ENCODE measurements around the gene MLEC. TPM values are rescaled to one million over a fixed set of nuclear protein-coding genes. Genes with fewer than 3 reads are reported as not detected.

MLEC gene
- total RNA-seq, 1 donor from 2014 or later, result 129 TPM

DNA sequence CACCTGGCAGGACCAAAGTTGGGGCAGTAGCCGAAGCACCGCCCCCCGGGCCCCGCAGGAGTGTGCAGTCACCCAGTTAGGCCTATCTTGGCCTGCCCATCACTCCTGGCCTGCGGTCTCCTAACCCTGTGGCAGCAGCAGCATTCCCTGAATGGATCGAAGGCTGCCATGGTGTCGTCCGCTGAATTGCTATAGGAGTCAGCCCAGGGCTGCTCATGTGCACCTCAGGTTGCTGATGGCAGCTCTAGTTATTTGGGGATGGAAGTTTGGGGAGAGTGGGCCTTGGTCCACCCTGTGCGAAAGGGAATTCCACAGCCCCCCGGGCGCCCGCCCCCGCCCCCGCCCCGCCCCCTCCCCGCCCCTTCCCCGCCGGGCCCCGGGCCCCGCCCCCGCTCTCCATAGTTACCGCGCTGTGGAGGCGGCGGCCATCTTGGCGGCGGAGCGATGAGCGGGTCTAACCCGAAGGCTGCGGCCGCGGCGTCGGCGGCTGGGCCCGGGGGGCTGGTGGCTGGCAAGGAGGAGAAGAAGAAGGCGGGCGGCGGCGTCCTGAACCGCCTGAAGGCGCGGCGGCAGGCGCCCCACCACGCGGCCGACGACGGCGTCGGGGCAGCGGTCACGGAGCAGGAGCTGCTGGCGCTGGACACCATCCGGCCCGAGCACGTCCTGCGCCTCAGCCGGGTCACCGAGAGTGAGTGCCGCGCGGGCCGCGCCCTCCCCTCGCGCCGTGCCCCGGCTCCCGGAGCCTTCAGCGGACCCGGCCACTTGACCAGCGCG lies 23.3 kb downstream of the MLEC start, which contains the start of gene UNC119B:
TSS of gene UNC119B (plus strand) at position 428 of the 774 bp plus-strand sequence. CDS start at position 445, 17 bp downstream.
- Mint-ChIP-seq H3K27ac (ENCODE audit: unreplicated experiment) (peak within 1 kb of the TSS; percentile 74), H3K9me3 (ENCODE audit: unreplicated experiment) (no peaks in the 10 kb centered on the region), H3K36me3 (ENCODE audit: unreplicated experiment) (peaks cover 5% of the 10 kb centered on the region), H3K4me1 (ENCODE audit: unreplicated experiment) (peaks cover 29% of the 10 kb centered on the region), H3K4me3 (ENCODE audit: unreplicated experiment) (peak within 1 kb of the TSS; percentile 79), H3K27me3 (ENCODE audit: unreplicated experiment) (no peaks in the 10 kb centered on the region)
- DNase-seq (ENCODE audit: extremely low spot score, unreplicated experiment), result peak; percentile 90
- TF ChIP-seq, protein P1, sequence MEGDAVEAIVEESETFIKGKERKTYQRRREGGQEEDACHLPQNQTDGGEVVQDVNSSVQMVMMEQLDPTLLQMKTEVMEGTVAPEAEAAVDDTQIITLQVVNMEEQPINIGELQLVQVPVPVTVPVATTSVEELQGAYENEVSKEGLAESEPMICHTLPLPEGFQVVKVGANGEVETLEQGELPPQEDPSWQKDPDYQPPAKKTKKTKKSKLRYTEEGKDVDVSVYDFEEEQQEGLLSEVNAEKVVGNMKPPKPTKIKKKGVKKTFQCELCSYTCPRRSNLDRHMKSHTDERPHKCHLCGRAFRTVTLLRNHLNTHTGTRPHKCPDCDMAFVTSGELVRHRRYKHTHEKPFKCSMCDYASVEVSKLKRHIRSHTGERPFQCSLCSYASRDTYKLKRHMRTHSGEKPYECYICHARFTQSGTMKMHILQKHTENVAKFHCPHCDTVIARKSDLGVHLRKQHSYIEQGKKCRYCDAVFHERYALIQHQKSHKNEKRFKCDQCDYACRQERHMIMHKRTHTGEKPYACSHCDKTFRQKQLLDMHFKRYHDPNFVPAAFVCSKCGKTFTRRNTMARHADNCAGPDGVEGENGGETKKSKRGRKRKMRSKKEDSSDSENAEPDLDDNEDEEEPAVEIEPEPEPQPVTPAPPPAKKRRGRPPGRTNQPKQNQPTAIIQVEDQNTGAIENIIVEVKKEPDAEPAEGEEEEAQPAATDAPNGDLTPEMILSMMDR (IDR thresholded peaks at IDR 0.05), result no peak

- H3K36me3 Mint-ChIP-seq (ENCODE audit: unreplicated experiment), result peaks cover 5% of the 10 kb centered on the region
- no peaks in the 10 kb centered on the region for H3K9me3 Mint-ChIP-seq (ENCODE audit: unreplicated experiment)
- H3K4me3 Mint-ChIP-seq (ENCODE audit: unreplicated experiment), result peak overlapping the region; percentile 79
- no peaks in the 10 kb centered on the region for H3K27me3 Mint-ChIP-seq (ENCODE audit: unreplicated experiment)
- no peak for DNase-seq (ENCODE audit: extremely low spot score, unreplicated experiment)
- TF ChIP-seq, protein P1 (IDR thresholded peaks at IDR 0.05), result no peak
- peak overlapping the region; percentile 74 for H3K27ac Mint-ChIP-seq (ENCODE audit: unreplicated experiment)
- peaks cover 29% of the 10 kb centered on the region for H3K4me1 Mint-ChIP-seq (ENCODE audit: unreplicated experiment)
These were observed 23.9 kb downstream of the MLEC start for GRCh38 chr12:120710805-120711296.

DNA sequence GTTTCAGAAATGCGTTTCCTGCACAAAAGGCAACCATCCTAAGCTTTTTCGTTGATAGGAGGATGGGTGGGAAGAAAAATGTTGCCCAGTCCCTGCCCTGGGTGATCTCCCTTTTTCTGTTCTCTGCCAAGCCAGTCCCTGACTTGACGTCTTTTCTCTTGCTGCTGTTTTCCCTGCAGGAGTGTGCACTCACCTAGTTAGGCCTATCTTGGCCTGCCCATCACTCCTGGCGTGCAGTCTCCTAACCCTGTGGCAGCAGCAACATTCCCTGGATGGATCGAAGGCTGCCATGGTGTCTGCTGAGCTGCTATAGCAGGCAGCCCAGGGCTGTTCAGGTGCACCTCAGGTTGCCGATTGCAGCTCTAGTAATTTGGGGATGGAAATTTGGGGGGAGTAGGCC lies 24.5 kb downstream of the MLEC start:
- DNase-seq (ENCODE audit: extremely low spot score, unreplicated experiment), result no peak
- Mint-ChIP-seq H3K36me3 (ENCODE audit: unreplicated experiment) (peaks cover 7% of the 10 kb centered on the region), H3K4me3 (ENCODE audit: unreplicated experiment) (peak overlapping the region; percentile 79), H3K9me3 (ENCODE audit: unreplicated experiment) (no peaks in the 10 kb centered on the region), H3K27ac (ENCODE audit: unreplicated experiment) (peak overlapping the region; percentile 74), H3K4me1 (ENCODE audit: unreplicated experiment) (peaks cover 29% of the 10 kb centered on the region), H3K27me3 (ENCODE audit: unreplicated experiment) (no peaks in the 10 kb centered on the region)
- TF ChIP-seq, protein P1 (IDR thresholded peaks at IDR 0.05), result no peak

GRCh38 chr12:120712610-120713009 lies 25.7 kb downstream of the MLEC start:
- Mint-ChIP-seq H3K27ac (ENCODE audit: unreplicated experiment) (no peak overlapping the region), H3K36me3 (ENCODE audit: unreplicated experiment) (peaks cover 10% of the 10 kb centered on the region), H3K4me1 (ENCODE audit: unreplicated experiment) (peaks cover 29% of the 10 kb centered on the region), H3K9me3 (ENCODE audit: unreplicated experiment) (no peaks in the 10 kb centered on the region), H3K4me3 (ENCODE audit: unreplicated experiment) (peak overlapping the region; percentile 79), H3K27me3 (ENCODE audit: unreplicated experiment) (no peaks in the 10 kb centered on the region)
- DNase-seq (ENCODE audit: extremely low spot score, unreplicated experiment), result no peak
- TF ChIP-seq, protein P1 (IDR thresholded peaks at IDR 0.05), result no peak

DNA sequence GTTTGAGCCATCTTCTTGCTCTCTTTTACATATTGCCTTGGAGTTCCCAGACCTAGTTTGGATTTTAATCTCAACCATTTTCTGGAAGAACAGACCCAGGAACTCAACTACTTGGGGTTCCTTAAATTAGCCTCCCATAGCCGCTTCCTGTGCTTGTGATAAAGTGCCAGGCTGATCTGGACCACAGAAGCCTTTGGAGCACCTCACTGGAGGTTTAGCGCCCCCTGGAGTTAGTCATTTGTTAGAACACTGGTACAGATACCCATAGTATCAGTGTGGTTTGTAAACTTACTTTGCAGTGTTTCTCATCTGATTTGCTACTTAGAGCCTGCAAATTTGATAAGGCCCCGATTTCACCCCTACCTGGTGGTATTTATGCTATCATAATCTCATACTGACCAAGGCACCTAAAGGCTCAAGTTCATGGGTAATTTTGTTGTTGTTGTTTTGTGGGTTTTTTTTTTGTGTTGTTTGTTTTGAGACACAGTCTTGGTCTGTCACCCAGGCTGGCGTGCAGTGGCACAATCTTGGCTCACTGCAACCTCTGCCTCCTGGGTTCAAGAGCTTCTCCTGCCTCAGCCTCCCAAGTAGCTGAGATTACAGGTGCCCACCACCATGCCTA lies 27.0 kb downstream of the MLEC start:
- DNase-seq (ENCODE audit: extremely low spot score, unreplicated experiment), result no peak
- TF ChIP-seq, protein P1 (IDR thresholded peaks at IDR 0.05), result peak; percentile 90
- Mint-ChIP-seq H3K27me3 (ENCODE audit: unreplicated experiment) (no peaks in the 10 kb centered on the region), H3K36me3 (ENCODE audit: unreplicated experiment) (peaks cover 17% of the 10 kb centered on the region), H3K9me3 (ENCODE audit: unreplicated experiment) (no peaks in the 10 kb centered on the region), H3K27ac (ENCODE audit: unreplicated experiment) (peak overlapping the region; percentile 61), H3K4me1 (ENCODE audit: unreplicated experiment) (peaks cover 29% of the 10 kb centered on the region), H3K4me3 (ENCODE audit: unreplicated experiment) (no peak overlapping the region)
